Neural progenitor cell (in vitro differentiated cells): ENCODE data around the gene SLC25A53. TPM values are rescaled to one million over a fixed set of nuclear protein-coding genes. Genes with fewer than 3 reads are reported as not detected.
A peak's percentile ranks its signal among the peaks of the same experiment; 100 is the strongest.

ENCODE experiments used
- DNase-seq: peaks from one replicate; pipeline ENCODE4 v3.0.0-alpha.2; 2016; ENCODE audit warnings: low spot score
- H2AFZ ChIP-seq: fragments of 200-600 bp; sonication (generic); replicated peaks from 2 replicates; pipeline ENCODE4 v1.6.1; 2016; ENCODE audit warnings: antibody characterized with exemption
- H3F3A ChIP-seq: fragments of 200-600 bp; sonication (generic); 2 replicates; pipeline ENCODE4 v1.6.1; 2016; ENCODE audit warnings: antibody characterized with exemption, low read depth
- H3K27ac ChIP-seq: fragments of 200-600 bp; sonication (generic); 2 replicates; pipeline ENCODE4 v1.5.1; 2016; ENCODE audit warnings: mild to moderate bottlenecking
- H3K27me3 ChIP-seq: fragments of 200-600 bp; sonication (generic); 2 replicates; pipeline ENCODE4 v1.6.1; 2016; ENCODE audit warnings: mild to moderate bottlenecking, moderate library complexity
- H3K36me3 ChIP-seq: fragments of 200-600 bp; sonication (generic); 2 replicates; pipeline ENCODE4 v1.5.1; 2016
- H3K4me1 ChIP-seq: fragments of 200-600 bp; sonication (generic); 2 replicates; pipeline ENCODE4 v1.6.1; 2016; ENCODE audit warnings: mixed run types
- H3K4me2 ChIP-seq: fragments of 200-600 bp; sonication (generic); 2 replicates; pipeline ENCODE4 v1.6.1; 2016
- H3K4me3 ChIP-seq: fragments of 200-600 bp; sonication (generic); 2 replicates; pipeline ENCODE4 v1.5.1; 2016
- H3K79me2 ChIP-seq: fragments of 200-600 bp; sonication (generic); 2 replicates; pipeline ENCODE4 v1.6.1; 2016; ENCODE audit warnings: low read depth
- H3K9ac ChIP-seq: fragments of 200-600 bp; sonication (generic); 2 replicates; pipeline ENCODE4 v1.6.1; 2016
- H3K9me3 ChIP-seq: fragments of 200-600 bp; sonication (generic); 2 replicates; pipeline ENCODE4 v1.5.1; 2016; ENCODE audit warnings: low read depth
- H4K20me1 ChIP-seq: fragments of 200-600 bp; sonication (generic); 2 replicates; pipeline ENCODE4 v1.6.1; 2016; ENCODE audit warnings: low read depth
- H3K27ac Mint-ChIP-seq: 3 replicates; pipeline ENCODE4 v1.8.0; 2021; ENCODE audit warnings: mixed read lengths
- H3K27me3 Mint-ChIP-seq: 2 replicates; pipeline ENCODE4 v1.8.0; 2022; ENCODE audit warnings: low read depth, mild to moderate bottlenecking, inconsistent platforms, moderate library complexity, mixed read lengths; ENCODE audit not compliant: insufficient read depth
- H3K36me3 Mint-ChIP-seq: 3 replicates; pipeline ENCODE4 v1.8.0; 2021; ENCODE audit warnings: mixed read lengths
- H3K4me1 Mint-ChIP-seq: 3 replicates; pipeline ENCODE4 v1.8.0; 2021; ENCODE audit warnings: mixed read lengths
- H3K4me3 Mint-ChIP-seq: 3 replicates; pipeline ENCODE4 v1.8.0; 2021; ENCODE audit warnings: mild to moderate bottlenecking, moderate library complexity, mixed read lengths
- H3K9me3 Mint-ChIP-seq: 3 replicates; pipeline ENCODE4 v1.8.0; 2020; ENCODE audit warnings: mixed read lengths
- EZH2 ChIP-seq: fragments of 200-600 bp; sonication (generic); IDR thresholded peaks from 2 replicates; pipeline ENCODE4 v1.6.1; 2017; ENCODE audit warnings: antibody characterized with exemption, mild to moderate bottlenecking, moderate library complexity
- EZH2phosphoT487 ChIP-seq: fragments of 200-600 bp; sonication (generic); IDR thresholded peaks from 2 replicates; pipeline ENCODE4 v1.6.1; 2017; ENCODE audit warnings: antibody characterized with exemption
- total RNA-seq: library from RNA; depleted of rRNA; stranded (reverse); fragments of >200 nt; gene quantifications from 2 replicates; pipeline ENCODE4 v1.2.3, GENCODE V29; 2015; ENCODE audit warnings: low replicate concordance
- TF ChIP-seq, protein P1 (sequence below): fragments of 200-600 bp; sonication (generic); IDR thresholded peaks from 2 replicates; pipeline ENCODE4 v1.5.1; 2017; ENCODE audit warnings: antibody characterized with exemption, mild to moderate bottlenecking

Gene SLC25A53
- total RNA-seq, 1 donor from 2014 or later: 4.0 TPM

DNA sequence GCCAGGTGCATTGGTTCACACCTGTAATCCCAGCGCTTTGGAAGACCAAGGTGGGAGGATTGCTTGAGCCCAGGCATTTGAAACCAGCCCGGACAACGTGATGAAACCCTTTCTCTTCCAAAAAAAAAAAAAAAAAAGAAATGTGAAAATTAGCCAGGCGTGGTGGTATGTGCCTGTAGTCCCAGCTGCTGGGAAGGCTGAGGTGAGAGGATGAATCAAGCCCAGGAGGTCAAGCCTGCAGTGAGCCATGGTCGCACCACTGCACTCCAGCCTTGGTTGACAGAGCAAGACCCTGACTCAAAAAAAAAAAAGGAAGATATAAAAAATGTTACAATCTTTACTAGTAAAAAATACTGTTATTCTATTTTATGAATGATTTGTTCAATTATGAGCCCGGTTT is 15.3 kb upstream of the SLC25A53 start:
- Histone ChIP-seq H2AFZ (no peak overlapping the region), H3K27me3 (no peaks in the 10 kb centered on the region), H3K9me3 (no peaks in the 10 kb centered on the region), H3K4me2 (no peak overlapping the region), H3K4me1 (no peaks in the 10 kb centered on the region), H4K20me1 (peaks cover 9% of the 10 kb centered on the region), H3K36me3 (no peaks in the 10 kb centered on the region), H3K9ac (no peak overlapping the region), H3F3A (no peaks in the 10 kb centered on the region), H3K79me2 (peaks cover 21% of the 10 kb centered on the region), H3K27ac (no peak overlapping the region), H3K4me3 (no peak overlapping the region)
- no peak for DNase-seq
- Mint-ChIP-seq H3K4me3 (no peak overlapping the region), H3K9me3 (no peaks in the 10 kb centered on the region), H3K4me1 (peaks cover 16% of the 10 kb centered on the region), H3K36me3 (peaks cover 10% of the 10 kb centered on the region), H3K27ac (no peak overlapping the region), H3K27me3 (no peaks in the 10 kb centered on the region)
- TF ChIP-seq, protein P1, sequence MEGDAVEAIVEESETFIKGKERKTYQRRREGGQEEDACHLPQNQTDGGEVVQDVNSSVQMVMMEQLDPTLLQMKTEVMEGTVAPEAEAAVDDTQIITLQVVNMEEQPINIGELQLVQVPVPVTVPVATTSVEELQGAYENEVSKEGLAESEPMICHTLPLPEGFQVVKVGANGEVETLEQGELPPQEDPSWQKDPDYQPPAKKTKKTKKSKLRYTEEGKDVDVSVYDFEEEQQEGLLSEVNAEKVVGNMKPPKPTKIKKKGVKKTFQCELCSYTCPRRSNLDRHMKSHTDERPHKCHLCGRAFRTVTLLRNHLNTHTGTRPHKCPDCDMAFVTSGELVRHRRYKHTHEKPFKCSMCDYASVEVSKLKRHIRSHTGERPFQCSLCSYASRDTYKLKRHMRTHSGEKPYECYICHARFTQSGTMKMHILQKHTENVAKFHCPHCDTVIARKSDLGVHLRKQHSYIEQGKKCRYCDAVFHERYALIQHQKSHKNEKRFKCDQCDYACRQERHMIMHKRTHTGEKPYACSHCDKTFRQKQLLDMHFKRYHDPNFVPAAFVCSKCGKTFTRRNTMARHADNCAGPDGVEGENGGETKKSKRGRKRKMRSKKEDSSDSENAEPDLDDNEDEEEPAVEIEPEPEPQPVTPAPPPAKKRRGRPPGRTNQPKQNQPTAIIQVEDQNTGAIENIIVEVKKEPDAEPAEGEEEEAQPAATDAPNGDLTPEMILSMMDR: no peak
- TF ChIP-seq EZH2 (no peak), EZH2phosphoT487 (no peak)

DNA sequence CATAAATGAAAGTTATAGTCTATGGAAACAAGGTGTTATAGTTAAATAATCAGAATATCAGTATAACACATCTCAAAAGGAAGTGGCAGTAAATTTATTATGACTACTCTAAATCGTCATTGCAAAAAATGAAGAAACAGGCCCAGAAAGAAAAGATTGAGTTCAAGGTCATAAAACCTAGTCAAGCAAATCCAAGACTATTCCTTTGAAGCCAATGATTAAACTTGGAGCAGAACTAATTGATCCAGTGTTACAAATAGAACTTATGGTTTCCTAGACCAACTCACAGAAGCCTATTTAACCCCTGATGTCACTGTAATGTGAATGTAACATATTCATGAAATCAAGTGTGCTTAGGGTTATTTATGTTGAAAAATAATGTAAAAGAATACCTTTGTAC is 11.3 kb upstream of the SLC25A53 start:
- DNase-seq: no peak
- Histone ChIP-seq H3K27me3 (no peaks in the 10 kb centered on the region), H3F3A (peaks cover 8% of the 10 kb centered on the region), H3K4me1 (no peaks in the 10 kb centered on the region), H3K79me2 (peaks cover 27% of the 10 kb centered on the region), H3K4me3 (peak overlapping the region; percentile 77), H3K36me3 (no peaks in the 10 kb centered on the region), H3K9me3 (no peaks in the 10 kb centered on the region), H3K27ac (no peak overlapping the region), H3K9ac (no peak overlapping the region), H3K4me2 (peak overlapping the region; percentile 67), H4K20me1 (peaks cover 9% of the 10 kb centered on the region), H2AFZ (no peak overlapping the region)
- Mint-ChIP-seq H3K27ac (no peak overlapping the region), H3K4me1 (peaks cover 28% of the 10 kb centered on the region), H3K27me3 (peaks cover 5% of the 10 kb centered on the region), H3K36me3 (peaks cover 4% of the 10 kb centered on the region), H3K4me3 (peak overlapping the region; percentile 91), H3K9me3 (no peaks in the 10 kb centered on the region)
- TF ChIP-seq, protein P1: no peak
- no peak for TF ChIP-seq EZH2
- TF ChIP-seq EZH2phosphoT487: no peak

DNA sequence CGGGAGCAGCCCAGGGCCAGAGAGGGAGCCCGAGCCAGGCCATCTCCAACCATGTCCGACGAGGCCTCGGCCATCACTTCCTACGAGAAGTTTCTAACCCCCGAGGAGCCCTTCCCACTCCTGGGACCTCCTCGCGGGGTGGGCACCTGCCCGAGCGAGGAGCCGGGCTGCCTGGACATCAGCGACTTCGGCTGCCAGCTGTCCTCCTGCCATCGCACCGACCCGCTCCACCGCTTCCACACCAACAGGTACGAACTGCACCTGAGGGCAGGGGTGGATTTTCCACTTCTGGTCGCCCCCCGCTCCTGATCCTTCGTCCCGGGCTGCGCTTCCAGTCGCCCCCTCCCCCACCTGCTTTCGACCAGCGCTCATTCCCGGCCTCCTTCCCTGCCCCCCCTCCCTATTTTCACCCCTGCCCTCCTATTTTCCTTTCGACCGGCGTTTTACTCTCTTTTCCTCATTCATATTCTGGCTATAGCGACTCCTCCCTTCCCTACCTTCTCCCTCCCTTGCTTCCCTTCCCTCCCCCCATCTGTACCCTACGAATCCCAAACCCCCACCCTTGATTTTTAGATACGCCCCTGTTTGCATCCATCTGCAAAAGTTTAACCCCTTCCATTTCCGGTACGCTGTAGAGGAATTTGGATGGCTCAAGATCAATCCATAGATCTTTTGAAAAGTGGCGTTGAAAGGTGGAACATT is 10.1 kb upstream of the SLC25A53 start:
- no peak overlapping the region for H2AFZ ChIP-seq
- peak overlapping the region; percentile 77 for H3K4me3 ChIP-seq
- no peaks in the 10 kb centered on the region for H3K4me1 ChIP-seq
- H3F3A ChIP-seq: peaks cover 8% of the 10 kb centered on the region
- TF ChIP-seq, protein P1: no peak
- TF ChIP-seq EZH2: no peak
- no peak for TF ChIP-seq EZH2phosphoT487
- Mint-ChIP-seq H3K36me3 (peaks cover 2% of the 10 kb centered on the region), H3K27ac (no peak overlapping the region), H3K4me1 (peaks cover 28% of the 10 kb centered on the region), H3K9me3 (no peaks in the 10 kb centered on the region), H3K4me3 (peak overlapping the region; percentile 91), H3K27me3 (peaks cover 5% of the 10 kb centered on the region)
- H3K9ac ChIP-seq: no peak overlapping the region
- no peaks in the 10 kb centered on the region for H3K36me3 ChIP-seq
- H3K9me3 ChIP-seq: no peaks in the 10 kb centered on the region
- DNase-seq: no peak
- no peaks in the 10 kb centered on the region for H3K27me3 ChIP-seq
- H3K4me2 ChIP-seq: peak overlapping the region; percentile 67
- H3K79me2 ChIP-seq: peaks cover 27% of the 10 kb centered on the region
- no peak overlapping the region for H3K27ac ChIP-seq
- peaks cover 9% of the 10 kb centered on the region for H4K20me1 ChIP-seq
